ENCODE data around the gene SPTBN1.

SPTBN1 gene

GRCh38 chr2:54561010-54561409, 104.9 kb downstream of the SPTBN1 start:
- Histone ChIP-seq H3K4me3 (ENCODE audit: low read depth in 1 of 2, low read length in 2 of 2) (peak overlapping the region; percentile 82 to 84; a peak in 3 of 4 replicates), H3K36me3 (ENCODE audit: insufficient read depth, low read length) (no peaks in the 10 kb centered on the region; the same call in 1 of the 2 replicates), H3K4me1 (ENCODE audit: insufficient read depth, low read length) (peaks cover 57% of the 10 kb centered on the region), H3K27me3 (ENCODE audit: insufficient read depth, low read length, poor library complexity) (no peaks in the 10 kb centered on the region), H3K9ac (ENCODE audit: low read depth, low read length) (peak overlapping the region; percentile 74), H3K9me3 (ENCODE audit: insufficient read depth, low read length, severe bottlenecking) (no peaks in the 10 kb centered on the region), H4K20me1 (ENCODE audit: insufficient read depth, low read length) (no peaks in the 10 kb centered on the region), H3K27ac (ENCODE audit: low read length) (peak overlapping the region; percentile 91), H2AFZ (ENCODE audit: low read depth, low read length) (peak overlapping the region; percentile 83), H3K79me2 (ENCODE audit: insufficient read depth, low read length) (peaks cover 67% of the 10 kb centered on the region), H3K4me2 (ENCODE audit: insufficient read depth, low read length) (peak overlapping the region; percentile 73)
- no peak for TF ChIP-seq EZH2 (IDR thresholded peaks at IDR 0.05; ENCODE audit: borderline replicate concordance, low read depth, low read length, severe bottlenecking)
- TF ChIP-seq CTCF (IDR thresholded peaks at IDR 0.05; ENCODE audit: borderline replicate concordance, extremely low read depth, low read length, poor library complexity, severe bottlenecking) = no peak
- ATAC-seq (ENCODE audit: insufficient read depth, low read depth) (no peak), DNase-seq (no peak)

- H3K27ac ChIP-seq (ENCODE audit: low read length) = no peak overlapping the region
- peaks cover 92% of the 10 kb centered on the region for H3K79me2 ChIP-seq (ENCODE audit: insufficient read depth, low read length)
Observed at GRCh38 chr2:54564439-54564838, 108.3 kb downstream of the SPTBN1 start.

GRCh38 chr2:54565551-54565950, 109.4 kb downstream of the SPTBN1 start:
- no peaks in the 10 kb centered on the region; the same call in 1 of the 2 replicates for H3K36me3 ChIP-seq (ENCODE audit: insufficient read depth, low read length)
- H3K4me1 ChIP-seq (ENCODE audit: insufficient read depth, low read length) = peaks cover 64% of the 10 kb centered on the region
- no peak overlapping the region for H3K4me3 ChIP-seq (ENCODE audit: low read depth in 1 of 2, low read length in 2 of 2)
- H3K9me3 ChIP-seq (ENCODE audit: insufficient read depth, low read length, severe bottlenecking) = no peaks in the 10 kb centered on the region
- ATAC-seq (ENCODE audit: insufficient read depth, low read depth) (no peak), DNase-seq (no peak)
- TF ChIP-seq CTCF (IDR thresholded peaks at IDR 0.05; ENCODE audit: borderline replicate concordance, extremely low read depth, low read length, poor library complexity, severe bottlenecking) (no peak), EZH2 (IDR thresholded peaks at IDR 0.05; ENCODE audit: borderline replicate concordance, low read depth, low read length, severe bottlenecking) (no peak)
- no peak overlapping the region for H3K9ac ChIP-seq (ENCODE audit: low read depth, low read length)
- peaks cover 95% of the 10 kb centered on the region for H3K79me2 ChIP-seq (ENCODE audit: insufficient read depth, low read length)
- no peak overlapping the region for H3K4me2 ChIP-seq (ENCODE audit: insufficient read depth, low read length)
- no peaks in the 10 kb centered on the region for H3K27me3 ChIP-seq (ENCODE audit: insufficient read depth, low read length, poor library complexity)
- H4K20me1 ChIP-seq (ENCODE audit: insufficient read depth, low read length) = no peaks in the 10 kb centered on the region
- no peak overlapping the region for H3K27ac ChIP-seq (ENCODE audit: low read length)
- no peak overlapping the region for H2AFZ ChIP-seq (ENCODE audit: low read depth, low read length)

More at GRCh38 chr2:54564439-54564838, 108.3 kb downstream of the SPTBN1 start:
- Histone ChIP-seq H3K4me3 (ENCODE audit: low read depth in 1 of 2, low read length in 2 of 2) (no peak overlapping the region), H3K4me1 (ENCODE audit: insufficient read depth, low read length) (peaks cover 61% of the 10 kb centered on the region), H3K4me2 (ENCODE audit: insufficient read depth, low read length) (no peak overlapping the region), H3K9me3 (ENCODE audit: insufficient read depth, low read length, severe bottlenecking) (no peaks in the 10 kb centered on the region), H3K27me3 (ENCODE audit: insufficient read depth, low read length, poor library complexity) (no peaks in the 10 kb centered on the region), H3K36me3 (ENCODE audit: insufficient read depth, low read length) (no peaks in the 10 kb centered on the region; the same call in 1 of the 2 replicates), H3K9ac (ENCODE audit: low read depth, low read length) (no peak overlapping the region), H4K20me1 (ENCODE audit: insufficient read depth, low read length) (no peaks in the 10 kb centered on the region), H2AFZ (ENCODE audit: low read depth, low read length) (no peak overlapping the region)
- ATAC-seq (ENCODE audit: insufficient read depth, low read depth) (no peak), DNase-seq (no peak)
- no peak for TF ChIP-seq CTCF (IDR thresholded peaks at IDR 0.05; ENCODE audit: borderline replicate concordance, extremely low read depth, low read length, poor library complexity, severe bottlenecking)
- no peak for TF ChIP-seq EZH2 (IDR thresholded peaks at IDR 0.05; ENCODE audit: borderline replicate concordance, low read depth, low read length, severe bottlenecking)

All from DND-41 (cell line).